PC-3 (cell line): ENCODE results near the gene PLEKHG2.

ENCODE experiments used
- EZH2 ChIP-seq: fragments of 300-600 bp; sonication (generic); IDR thresholded peaks from one replicate; pipeline ENCODE4 v1.6.1; 2017; ENCODE audit warnings: antibody characterized with exemption, mild to moderate bottlenecking, low read length; ENCODE audit not compliant: unreplicated experiment
- EZH2phosphoT487 ChIP-seq: fragments of 300-600 bp; sonication (generic); IDR thresholded peaks from 2 replicates; pipeline ENCODE4 v1.6.1; 2018; ENCODE audit warnings: mild to moderate bottlenecking, antibody characterized with exemption, low read length, borderline replicate concordance

GRCh38 chr19:39444598-39445195 is 32.2 kb downstream of the PLEKHG2 start:
- TF ChIP-seq EZH2 (no peak), EZH2phosphoT487 (no peak)
